Neuronal stem cell (in vitro differentiated cells): ENCODE results near the gene DUSP3. TPM values are rescaled to one million over a fixed set of nuclear protein-coding genes. Genes with fewer than 3 reads are reported as not detected.
A peak's percentile ranks its signal among the peaks of the same experiment; 100 is the strongest.

Experiments
- DNase-seq: peaks from one replicate; pipeline ENCODE4 v3.0.0-alpha.2; 2013; ENCODE audit warnings: low spot score
- H2AFZ ChIP-seq: one replicate; pipeline ENCODE4 v1.6.1; 2013; ENCODE audit warnings: mild to moderate bottlenecking, low read length, inconsistent platforms
- H2AK5ac ChIP-seq: 2 replicates; pipeline ENCODE4 v1.6.1; 2013; ENCODE audit warnings: low read depth, mild to moderate bottlenecking, inconsistent platforms, low read length, moderate library complexity, mixed read lengths
- H2BK120ac ChIP-seq: 2 replicates; pipeline ENCODE4 v1.6.1; 2013; ENCODE audit warnings: low read depth, mild to moderate bottlenecking, inconsistent platforms, low read length, moderate library complexity, mixed read lengths
- H2BK12ac ChIP-seq: one replicate; pipeline ENCODE4 v1.6.1; 2013; ENCODE audit warnings: low read length, inconsistent platforms
- H2BK15ac ChIP-seq: 2 replicates; pipeline ENCODE4 v1.6.1; 2013; ENCODE audit warnings: mild to moderate bottlenecking, low read length, inconsistent platforms, mixed read lengths
- H2BK5ac ChIP-seq: one replicate; pipeline ENCODE4 v1.6.1; 2013; ENCODE audit warnings: inconsistent platforms, mild to moderate bottlenecking, low read length, moderate library complexity
- H3K14ac ChIP-seq: one replicate; pipeline ENCODE4 v1.6.1; 2013; ENCODE audit warnings: low read length, inconsistent platforms
- H3K18ac ChIP-seq: 2 replicates; pipeline ENCODE4 v1.6.1; 2013; ENCODE audit warnings: low read length, inconsistent platforms
- H3K23ac ChIP-seq: 2 replicates; pipeline ENCODE4 v1.6.1; 2013; ENCODE audit warnings: low read depth, mild to moderate bottlenecking, mixed read lengths, low read length, inconsistent platforms; ENCODE audit not compliant: poor library complexity
- H3K27ac ChIP-seq: replicated peaks from 3 replicates; pipeline ENCODE4 v1.5.1; 2013; ENCODE audit warnings: low read length, inconsistent platforms
- H3K27me3 ChIP-seq, 3 experiments: 2 replicates each; pipeline ENCODE4 v1.6.1; 2013; ENCODE audit warnings: low read length in 3 of 3, mild to moderate bottlenecking in 2 of 3, inconsistent platforms in 1 of 3, low read depth in 1 of 3, mixed read lengths in 1 of 3, moderate library complexity in 1 of 3; ENCODE audit not compliant: control insufficient read depth in 3 of 3, insufficient read depth in 3 of 3
- H3K36me3 ChIP-seq, 2 donors: replicated peaks in 1 of 2; 2 replicates each; pipeline ENCODE4 v1.6.1; 2013; ENCODE audit warnings: low read length in 2 of 2; ENCODE audit not compliant: control insufficient read depth in 2 of 2, insufficient read depth in 2 of 2
- H3K4ac ChIP-seq: 2 replicates; pipeline ENCODE4 v1.6.1; 2013; ENCODE audit warnings: inconsistent platforms, mild to moderate bottlenecking, low read length, moderate library complexity
- H3K4me1 ChIP-seq, 2 donors: 1 replicate in 1 of 2; 2 replicates in 1 of 2; pipeline ENCODE4 v1.6.1; 2013; ENCODE audit warnings: low read length in 2 of 2, low read depth in 1 of 2; ENCODE audit not compliant: control insufficient read depth in 2 of 2, insufficient read depth in 1 of 2
- H3K4me2 ChIP-seq: one replicate; pipeline ENCODE4 v1.6.1; 2013; ENCODE audit warnings: mild to moderate bottlenecking, low read length, inconsistent platforms; ENCODE audit not compliant: insufficient read depth, poor library complexity, severe bottlenecking
- H3K4me3 ChIP-seq, 2 donors: 2 replicates each; pipeline ENCODE4 v1.5.1; 2013; ENCODE audit warnings: low read length in 2 of 2, mild to moderate bottlenecking in 2 of 2, inconsistent platforms in 1 of 2, moderate library complexity in 1 of 2
- H3K79me1 ChIP-seq: one replicate; pipeline ENCODE4 v1.6.1; 2013; ENCODE audit warnings: low read depth, mild to moderate bottlenecking, inconsistent platforms, low read length, moderate library complexity
- H3K9ac ChIP-seq: one replicate; pipeline ENCODE4 v1.6.1; 2013; ENCODE audit warnings: mild to moderate bottlenecking, low read depth, low read length, inconsistent platforms; ENCODE audit not compliant: poor library complexity
- H3K9me3 ChIP-seq, 2 donors: replicated peaks in 1 of 2; 2 replicates each; pipeline versions ENCODE3 to v1.6.1; 2013; ENCODE audit warnings: low read length in 2 of 2, mild to moderate bottlenecking in 2 of 2, inconsistent platforms in 1 of 2, low read depth in 1 of 2, mixed read lengths in 1 of 2, moderate library complexity in 1 of 2; ENCODE audit not compliant: control insufficient read depth in 2 of 2, insufficient read depth in 1 of 2
- H4K8ac ChIP-seq: one replicate; pipeline ENCODE4 v1.6.1; 2013; ENCODE audit warnings: low read depth, mild to moderate bottlenecking, inconsistent platforms, low read length, moderate library complexity
- H4K91ac ChIP-seq: one replicate; pipeline ENCODE4 v1.6.1; 2013; ENCODE audit warnings: low read length, low read depth, mild to moderate bottlenecking, inconsistent platforms; ENCODE audit not compliant: poor library complexity
- WGBS, 2 donors: extraction: QIAGEN DNeasy Blood & Tissue Kit; methylation state at CpG; one replicate each; pipeline ENCODE4 v1.1.7; 2013; ENCODE audit warnings: missing lambda C conversion rate in 2 of 2, mixed read lengths in 1 of 2; ENCODE audit not compliant: insufficient read length in 2 of 2, insufficient replicate concordance in 1 of 2; ENCODE audit errors: extremely low coverage in 2 of 2; 5-methylcytosine and 5-hydroxymethylcytosine counted together
- polyA plus RNA-seq, 2 experiments: library from polyadenylated mRNA; stranded (reverse); fragments of 200-250 nt; gene quantifications; one replicate each; pipeline ENCODE4 v1.2.3, GENCODE V29; 2013

Gene DUSP3
- 35.1 TPM for polyA plus RNA-seq (2013, experiment 1 of 2)
- 36.5 TPM for polyA plus RNA-seq (2013, experiment 2 of 2)

GRCh38 chr17:43778337-43779144 lies at the start of gene DUSP3:
DUSP3 (minus strand) TSS chr17:43778977; CDS start chr17:43778924, 53 bp downstream.
- Histone ChIP-seq H4K91ac (no peak within 1 kb of the TSS), H3K4ac (peak within 1 kb of the TSS; percentile 61), H3K9me3 (no peaks in the 10 kb centered on the region), H3K4me1 (peaks cover 4% of the 10 kb centered on the region in 2 donors), H3K27me3 (peaks cover 0 to 42% (median 14%) of the 10 kb centered on the region in 3 experiments), H3K18ac (peak within 1 kb of the TSS; percentile 100), H3K9ac (peak within 1 kb of the TSS; percentile 97), H2BK12ac (no peak within 1 kb of the TSS), H3K27ac (peak within 1 kb of the TSS; percentile 84), H2BK5ac (peak within 1 kb of the TSS; percentile 89), H3K23ac (peak within 1 kb of the TSS; percentile 90), H3K4me3 (peak within 1 kb of the TSS; percentile 88 to 95), H2AFZ (peak within 1 kb of the TSS; percentile 98), H3K79me1 (peaks cover 5% of the 10 kb centered on the region), H2AK5ac (no peak within 1 kb of the TSS), H2BK120ac (peak within 1 kb of the TSS; percentile 85), H4K8ac (no peak within 1 kb of the TSS), H2BK15ac (peak within 1 kb of the TSS; percentile 94), H3K36me3 (peaks cover 11 to 14% of the 10 kb centered on the region in 2 donors), H3K4me2 (peak within 1 kb of the TSS; percentile 66), H3K14ac (peak within 1 kb of the TSS; percentile 5)
- no CpG with 5 or more reads among the region's 100 CpGs for WGBS, 2 donors
- DNase-seq: peak; percentile 86

DNA sequence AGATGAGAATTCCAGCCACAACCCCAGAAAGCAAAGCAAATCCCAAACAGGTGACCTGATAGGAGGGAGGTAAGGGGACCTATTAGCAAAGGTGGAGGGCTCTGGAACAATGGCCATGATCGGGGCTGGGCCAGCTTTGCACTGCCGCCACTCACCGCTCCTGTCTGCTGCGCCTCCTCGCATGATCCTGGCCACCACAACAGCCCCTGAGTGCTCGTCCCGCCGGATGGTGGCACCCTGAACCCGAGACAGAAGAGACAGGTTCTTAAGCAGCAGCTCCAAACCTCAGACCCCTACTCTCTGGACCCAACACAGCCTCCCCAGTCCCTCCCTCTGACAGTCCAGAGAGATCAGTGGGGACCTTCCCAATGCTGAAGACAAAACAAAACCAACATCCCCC lies 48.8 kb upstream of the DUSP3 start:
- Histone ChIP-seq H3K9ac (no peak overlapping the region), H4K91ac (no peak overlapping the region), H3K4ac (no peak overlapping the region), H3K79me1 (peaks cover 2% of the 10 kb centered on the region), H2BK15ac (no peak overlapping the region), H3K36me3 (peaks cover 0 to 12% of the 10 kb centered on the region in 2 donors), H2BK12ac (peak overlapping the region; percentile 19), H2BK5ac (no peak overlapping the region), H2BK120ac (no peak overlapping the region), H3K4me1 (peaks cover 4 to 5% of the 10 kb centered on the region in 2 donors), H4K8ac (no peak overlapping the region), H2AK5ac (no peak overlapping the region), H3K27me3 (peaks cover 0 to 5% (median 0%) of the 10 kb centered on the region in 3 experiments), H3K4me2 (no peak overlapping the region), H3K4me3 (no peak overlapping the region), H3K18ac (no peak overlapping the region), H2AFZ (no peak overlapping the region), H3K27ac (no peak overlapping the region), H3K9me3 (no peaks in the 10 kb centered on the region), H3K23ac (no peak overlapping the region), H3K14ac (no peak overlapping the region)
- DNase-seq: no peak
- WGBS, 2 donors: no CpG with 5 or more reads among the region's 9 CpGs

- Histone ChIP-seq H2BK5ac (no peak overlapping the region), H2AK5ac (no peak overlapping the region), H3K18ac (no peak overlapping the region), H3K14ac (no peak overlapping the region), H3K4me1 (peaks cover 0 to 4% of the 10 kb centered on the region in 2 donors), H4K91ac (no peak overlapping the region), H3K23ac (no peak overlapping the region), H3K27ac (no peak overlapping the region), H3K79me1 (peaks cover 2% of the 10 kb centered on the region), H3K4me2 (no peak overlapping the region), H3K4me3 (no peak overlapping the region), H4K8ac (no peak overlapping the region), H2BK15ac (no peak overlapping the region), H2BK12ac (no peak overlapping the region), H3K4ac (no peak overlapping the region), H3K9me3 (no peaks in the 10 kb centered on the region), H2BK120ac (no peak overlapping the region), H2AFZ (no peak overlapping the region), H3K36me3 (peaks cover 0 to 12% of the 10 kb centered on the region in 2 donors), H3K27me3 (no peaks in the 10 kb centered on the region), H3K9ac (no peak overlapping the region)
- DNase-seq: no peak
- WGBS, 2 donors: no CpG with 5 or more reads among the region's 7 CpGs
Measured at GRCh38 chr17:43826206-43826605, 47.4 kb upstream of the DUSP3 start.

- peaks cover 0 to 13% of the 10 kb centered on the region in 2 donors for H3K36me3 ChIP-seq
- H2BK5ac ChIP-seq: peak overlapping the region; percentile 9
- H3K4ac ChIP-seq: no peak overlapping the region
- H2AFZ ChIP-seq: no peak overlapping the region
- no peak overlapping the region for H2BK15ac ChIP-seq
- H2AK5ac ChIP-seq: no peak overlapping the region
- H3K23ac ChIP-seq: no peak overlapping the region
- H3K4me1 ChIP-seq: peaks cover 0 to 4% of the 10 kb centered on the region in 2 donors
- no peak overlapping the region for H4K91ac ChIP-seq
- H3K4me3 ChIP-seq: no peak overlapping the region
- no peak overlapping the region for H3K9ac ChIP-seq
- H3K79me1 ChIP-seq: peaks cover 3% of the 10 kb centered on the region
- no peak overlapping the region for H3K14ac ChIP-seq
- no peaks in the 10 kb centered on the region for H3K27me3 ChIP-seq
- WGBS, 2 donors: no CpG with 5 or more reads among the region's 12 CpGs
- H2BK120ac ChIP-seq: no peak overlapping the region
- H3K18ac ChIP-seq: no peak overlapping the region
- no peak overlapping the region for H2BK12ac ChIP-seq
- no peak overlapping the region for H3K27ac ChIP-seq
- DNase-seq: no peak
- no peaks in the 10 kb centered on the region for H3K9me3 ChIP-seq
- no peak overlapping the region for H4K8ac ChIP-seq
- no peak overlapping the region for H3K4me2 ChIP-seq
Measured at GRCh38 chr17:43825567-43825966, 46.8 kb upstream of the DUSP3 start.
